Endothelial cell of umbilical vein (primary cell): Measurements from ENCODE around the gene TBC1D10B. TPM values are rescaled to one million over a fixed set of nuclear protein-coding genes. Genes with fewer than 3 reads are reported as not detected.

Experiments used
- BruUV-seq: library from RNA; stranded (reverse); fragments of 400-500 nt; replicated peaks from 2 replicates; lab custom pipeline; 2021; lab: Mats Ljungman, UMichigan
- CTCF ChIA-PET: fragments of 300-600, 350-600 bp; sonication (Branson Sonifier 250); formaldehyde crosslinking; loops from one replicate; lab custom pipeline; 2021; ENCODE audit warnings: antibody characterized with exemption, inconsistent platforms; lab: Charles Lee
- POLR2A ChIA-PET: fragments of 300-600, 350-600 bp; sonication (Branson Sonifier 250); formaldehyde crosslinking; loops from one replicate; lab custom pipeline; 2021; ENCODE audit warnings: antibody characterized with exemption, inconsistent platforms; lab: Charles Lee
- DNase-seq: peaks from one replicate; pipeline ENCODE4 v3.0.0-alpha.2; 2011; ENCODE audit warnings: low read depth, low spot score
- FAIRE-seq: peaks from 2 replicates; lab custom pipeline; 2011; peaks lifted over from hg19 to GRCh38; lab: Jason Lieb, UNC
- H2AFZ ChIP-seq: 2 replicates; pipeline ENCODE4 v1.6.0; 2012; ENCODE audit warnings: low read depth, low read length, control low read depth, inconsistent platforms
- H3K27ac ChIP-seq: 2 replicates; pipeline ENCODE4 v1.5.1; 2011; ENCODE audit warnings: low read depth, mild to moderate bottlenecking, control low read depth, low read length, moderate library complexity; ENCODE audit not compliant: insufficient read depth
- H3K27me3 ChIP-seq, 2 experiments: 2 replicates each; pipeline versions ENCODE4 v1.6.0 to v1.6.1; 2011; ENCODE audit warnings: low read length in 2 of 2, mixed read lengths in 1 of 2; ENCODE audit not compliant: control insufficient read depth in 2 of 2, insufficient read depth in 2 of 2
- H3K36me3 ChIP-seq, 2 experiments: 2 replicates in 1 of 2; 3 replicates in 1 of 2; pipeline ENCODE4 v1.5.1; 2011; ENCODE audit warnings: low read length in 2 of 2, mild to moderate bottlenecking in 1 of 2, moderate library complexity in 1 of 2; ENCODE audit not compliant: control insufficient read depth in 2 of 2, insufficient read depth in 2 of 2; ENCODE audit errors: extremely low read depth in 1 of 2
- H3K4me1 ChIP-seq: 3 replicates; pipeline ENCODE4 v1.5.1; 2011; ENCODE audit warnings: mild to moderate bottlenecking, low read length; ENCODE audit not compliant: control insufficient read depth, insufficient read depth; ENCODE audit errors: extremely low read depth
- H3K4me2 ChIP-seq: 2 replicates; pipeline ENCODE4 v1.6.1; 2011; ENCODE audit warnings: low read length, control low read depth, mixed read lengths; ENCODE audit not compliant: insufficient read depth
- H3K4me3 ChIP-seq, 3 experiments: fragments of 200-600 bp in 1 of 3; sonication (generic), shearing (Covaris generic) in 1 of 3; replicated peaks in 1 of 3; 2 replicates each; pipeline ENCODE4 v1.5.1; 2011 to 2016; ENCODE audit warnings: control low read depth in 3 of 3, low read length in 3 of 3, mild to moderate bottlenecking in 2 of 3, inconsistent platforms in 1 of 3, low read depth in 1 of 3, moderate library complexity in 1 of 3; ENCODE audit not compliant: insufficient read depth in 1 of 3
- H3K79me2 ChIP-seq: 2 replicates; pipeline ENCODE4 v1.6.0; 2012; ENCODE audit warnings: low read length, inconsistent platforms; ENCODE audit not compliant: control insufficient read depth, insufficient read depth
- H3K9ac ChIP-seq: replicated peaks from 2 replicates; pipeline ENCODE3; 2011; ENCODE audit warnings: low read length, control low read depth; ENCODE audit not compliant: insufficient read depth; ENCODE audit errors: extremely low read depth
- H3K9me1 ChIP-seq: replicated peaks from 3 replicates; pipeline ENCODE4 v1.6.0; 2011; ENCODE audit warnings: mild to moderate bottlenecking, low read length; ENCODE audit not compliant: control insufficient read depth, insufficient read depth; ENCODE audit errors: extremely low read depth
- H3K9me3 ChIP-seq: replicated peaks from 2 replicates; pipeline ENCODE4 v1.5.1; 2012; ENCODE audit warnings: low read length, inconsistent platforms; ENCODE audit not compliant: control insufficient read depth, insufficient read depth
- H4K20me1 ChIP-seq: replicated peaks from 2 replicates; pipeline ENCODE3; 2011; ENCODE audit warnings: mild to moderate bottlenecking, low read length; ENCODE audit not compliant: control insufficient read depth, insufficient read depth; ENCODE audit errors: extremely low read depth
- EZH2 ChIP-seq: IDR thresholded peaks from 2 replicates; pipeline ENCODE4 v1.6.1; 2012; ENCODE audit warnings: borderline replicate concordance, low read depth, mild to moderate bottlenecking, moderate library complexity, low read length, inconsistent platforms; ENCODE audit not compliant: severe bottlenecking
- FOS ChIP-seq: IDR thresholded peaks from 2 replicates; pipeline ENCODE4 v1.6.1; 2011; ENCODE audit warnings: mild to moderate bottlenecking, low read length, moderate library complexity, borderline replicate concordance; ENCODE audit not compliant: insufficient read depth
- GATA2 ChIP-seq: IDR thresholded peaks from 2 replicates; pipeline ENCODE4 v1.7.0; 2011; ENCODE audit warnings: low read depth, mild to moderate bottlenecking, moderate library complexity, mixed read lengths, low read length; ENCODE audit not compliant: insufficient read length, insufficient read depth
- JUN ChIP-seq: IDR thresholded peaks from 2 replicates; pipeline ENCODE4 v1.6.1; 2011; ENCODE audit warnings: borderline replicate concordance, low read depth; ENCODE audit not compliant: insufficient read length, insufficient read depth
- MYC ChIP-seq: IDR thresholded peaks from one replicate; pipeline ENCODE4 v1.6.1; 2011; ENCODE audit warnings: mild to moderate bottlenecking, low read depth, low read length
- POLR2A ChIP-seq: IDR thresholded peaks from 2 replicates; pipeline ENCODE4 v1.6.1; 2012; ENCODE audit warnings: low read depth, mild to moderate bottlenecking, control low read depth, low read length
- POLR2AphosphoS5 ChIP-seq: IDR thresholded peaks from 2 replicates; pipeline ENCODE4 v1.6.1; 2012; ENCODE audit warnings: low read depth, mild to moderate bottlenecking, control low read depth, low read length, moderate library complexity; ENCODE audit not compliant: insufficient read depth
- dilution Hi-C: fragments of 300-500 bp; cut with MboI; formaldehyde crosslinking; loops from one replicate; pipeline ENCODE4 v1.15.0; 2019; ENCODE audit warnings: low sequenced_read_pairs; ENCODE audit not compliant: extremely low pct_ligation_motif_present
- intact Hi-C: fragments of 100-400 bp; cut with micrococcal nuclease; formaldehyde crosslinking; loops from one replicate; pipeline ENCODE4 v1.10.0; 2022
- polyA plus RNA-seq, 4 experiments: library from polyadenylated mRNA; depleted of rRNA in 3 of 4; stranded (reverse) in 3 of 4; unstranded in 1 of 4; fragments of >200 nt; gene quantifications; 2 replicates each; pipeline versions ENCODE4 v1.2.1 to v1.2.3, GENCODE V29; 2011 to 2012; ENCODE audit warnings: missing spikeins in 1 of 4
- total RNA-seq: library from RNA; stranded (reverse); gene quantifications from 2 replicates; pipeline ENCODE4 v1.2.3, GENCODE V29; 2021
- TF ChIP-seq, protein P1 (sequence below): IDR thresholded peaks from 2 replicates; pipeline ENCODE4 v1.6.1; 2011; ENCODE audit not compliant: insufficient read depth, insufficient read length
- TF ChIP-seq, protein P2 (sequence below), 2 donors: IDR thresholded peaks; 1 replicate in 1 of 2; 2 replicates in 1 of 2; pipeline ENCODE4 v1.5.1; 2011; ENCODE audit warnings: low read length in 2 of 2, mild to moderate bottlenecking in 2 of 2, moderate library complexity in 2 of 2, control low read depth in 1 of 2, inconsistent platforms in 1 of 2, low read depth in 1 of 2; ENCODE audit not compliant: insufficient read depth in 1 of 2; ENCODE audit errors: extremely low read depth in 1 of 2

The TBC1D10B gene
- total and polyA plus RNA-seq, 2 donors (not counting 3 experiments of a cell fraction or from before 2014, with no cell fraction given): 37.0 to 63.0 TPM

DNA sequence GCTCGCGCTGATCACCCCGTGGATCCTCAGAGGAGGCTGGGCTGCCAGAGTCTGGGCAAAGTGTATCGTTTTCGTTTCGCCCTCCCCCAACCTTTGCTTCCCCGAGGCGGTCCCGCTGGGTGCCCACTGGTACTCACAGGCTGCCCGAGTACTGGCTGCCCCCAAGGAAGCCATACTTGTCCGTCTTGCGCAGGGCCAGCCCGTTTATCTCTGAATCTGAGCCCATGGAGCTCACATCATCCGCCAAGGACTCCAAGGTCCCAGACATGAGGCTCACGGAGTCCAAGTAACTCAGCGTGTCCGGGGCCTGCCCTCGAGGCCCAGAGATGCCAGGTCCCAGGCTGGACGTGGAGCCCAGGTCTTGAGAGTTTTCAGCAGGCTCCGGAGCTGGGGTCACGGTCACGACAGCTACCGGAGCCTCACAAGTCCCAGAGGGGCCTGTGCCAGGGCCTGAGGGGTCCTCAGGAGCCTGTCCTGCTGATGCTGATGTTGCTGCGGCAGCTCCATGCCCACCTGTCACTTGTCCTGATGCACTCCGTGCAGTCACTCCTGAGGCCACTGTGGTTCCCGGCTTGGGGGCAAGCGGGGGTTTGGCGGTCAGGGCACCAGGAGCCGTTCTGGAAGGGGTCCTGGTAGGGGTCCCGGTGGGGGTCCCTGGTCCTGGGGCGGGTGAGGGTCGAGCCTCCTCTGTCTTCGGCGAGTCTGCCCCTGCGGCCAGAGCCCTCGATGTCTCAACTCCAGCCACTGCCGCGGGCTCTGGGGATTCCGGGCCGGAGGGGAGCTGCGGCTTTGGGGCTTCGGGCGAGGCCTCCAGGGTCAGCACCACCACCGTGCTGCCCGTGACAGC is 980 bp downstream of the TBC1D10B start:
- no peaks in the 10 kb centered on the region for H3K27me3 ChIP-seq
- no peaks in the 10 kb centered on the region for H4K20me1 ChIP-seq
- BruUV-seq: TSS peak; percentile 12
- POLR2A ChIA-PET: interaction anchor here (0.8 kb wide), 1 partner anchor 26 kb away, joined by 3 read pairs; the partner anchor contains the start of gene ZNF48
- H3K4me1 ChIP-seq: peaks cover 24% of the 10 kb centered on the region
- H3K27ac ChIP-seq: peak overlapping the region; percentile 42
- H3K9ac ChIP-seq: peak overlapping the region; percentile 53
- no peak for TF ChIP-seq MYC
- TF ChIP-seq, protein P1, sequence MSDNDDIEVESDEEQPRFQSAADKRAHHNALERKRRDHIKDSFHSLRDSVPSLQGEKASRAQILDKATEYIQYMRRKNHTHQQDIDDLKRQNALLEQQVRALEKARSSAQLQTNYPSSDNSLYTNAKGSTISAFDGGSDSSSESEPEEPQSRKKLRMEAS: no peak
- TF ChIP-seq POLR2AphosphoS5: no peak
- no peak for TF ChIP-seq JUN
- peaks cover 6 to 10% of the 10 kb centered on the region in 2 experiments for H3K36me3 ChIP-seq
- CTCF ChIA-PET: interaction anchor here (1.0 to 3.1 kb wide), 3 partner anchors 26 to 277 kb away, joined by 3 to 12 read pairs (median 6); partner anchors contain the start of genes TBX6 and ZNF48
- H3K79me2 ChIP-seq: peaks cover 55% of the 10 kb centered on the region
- no peaks in the 10 kb centered on the region for H3K9me1 ChIP-seq
- peak overlapping the region; percentile 49 to 83 (median 70) for H3K4me3 ChIP-seq
- DNase-seq (peak; percentile 31), FAIRE-seq (no peak)
- dilution Hi-C loops (no loop called here), intact Hi-C loops (no loop called here)
- H3K4me2 ChIP-seq: peak overlapping the region; percentile 88
- no peak overlapping the region for H2AFZ ChIP-seq
- H3K9me3 ChIP-seq: no peaks in the 10 kb centered on the region

DNA sequence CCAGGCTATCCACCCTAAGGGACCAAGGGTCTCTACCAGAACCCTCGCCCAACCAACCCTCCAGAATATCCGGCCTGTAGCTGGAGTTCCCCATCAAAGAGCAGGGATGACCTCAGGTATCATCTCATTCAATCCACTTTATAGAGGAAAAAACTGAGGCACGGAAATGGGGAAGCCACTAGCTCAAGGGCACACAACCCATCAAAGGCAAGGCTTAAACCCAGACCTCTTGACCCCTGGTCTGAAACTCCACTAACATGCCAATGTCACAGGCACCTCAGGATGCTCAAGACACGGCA is 1.6 kb downstream of the TBC1D10B start:
- ChIA-PET POLR2A (interaction anchor here (0.8 kb wide), 1 partner anchor 27 kb away, joined by 3 read pairs; the partner anchor contains the start of gene ZNF48), CTCF (interaction anchor here (1.0 to 3.1 kb wide), 3 partner anchors 26 to 277 kb away, joined by 3 to 12 read pairs (median 6); partner anchors contain the start of genes TBX6 and ZNF48)
- no TSS peak for BruUV-seq
- dilution Hi-C loops (no loop called here), intact Hi-C loops (no loop called here)
- Histone ChIP-seq H3K9me1 (no peaks in the 10 kb centered on the region), H3K9ac (peak overlapping the region; percentile 53), H3K27me3 (no peaks in the 10 kb centered on the region), H3K9me3 (no peaks in the 10 kb centered on the region), H3K27ac (peak overlapping the region; percentile 42), H3K4me2 (peak overlapping the region; percentile 88), H2AFZ (no peak overlapping the region), H4K20me1 (no peaks in the 10 kb centered on the region), H3K79me2 (peaks cover 58% of the 10 kb centered on the region), H3K36me3 (peaks cover 6 to 10% of the 10 kb centered on the region in 2 experiments), H3K4me3 (peak overlapping the region; percentile 49 to 83 (median 70)), H3K4me1 (peaks cover 24% of the 10 kb centered on the region)
- TF ChIP-seq POLR2AphosphoS5: no peak
- TF ChIP-seq, protein P2, sequence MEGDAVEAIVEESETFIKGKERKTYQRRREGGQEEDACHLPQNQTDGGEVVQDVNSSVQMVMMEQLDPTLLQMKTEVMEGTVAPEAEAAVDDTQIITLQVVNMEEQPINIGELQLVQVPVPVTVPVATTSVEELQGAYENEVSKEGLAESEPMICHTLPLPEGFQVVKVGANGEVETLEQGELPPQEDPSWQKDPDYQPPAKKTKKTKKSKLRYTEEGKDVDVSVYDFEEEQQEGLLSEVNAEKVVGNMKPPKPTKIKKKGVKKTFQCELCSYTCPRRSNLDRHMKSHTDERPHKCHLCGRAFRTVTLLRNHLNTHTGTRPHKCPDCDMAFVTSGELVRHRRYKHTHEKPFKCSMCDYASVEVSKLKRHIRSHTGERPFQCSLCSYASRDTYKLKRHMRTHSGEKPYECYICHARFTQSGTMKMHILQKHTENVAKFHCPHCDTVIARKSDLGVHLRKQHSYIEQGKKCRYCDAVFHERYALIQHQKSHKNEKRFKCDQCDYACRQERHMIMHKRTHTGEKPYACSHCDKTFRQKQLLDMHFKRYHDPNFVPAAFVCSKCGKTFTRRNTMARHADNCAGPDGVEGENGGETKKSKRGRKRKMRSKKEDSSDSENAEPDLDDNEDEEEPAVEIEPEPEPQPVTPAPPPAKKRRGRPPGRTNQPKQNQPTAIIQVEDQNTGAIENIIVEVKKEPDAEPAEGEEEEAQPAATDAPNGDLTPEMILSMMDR (IDR thresholded peaks at IDR 0.05; ENCODE audit: extremely low read depth in 1 of 2, insufficient read depth in 1 of 2, low read depth in 1 of 2, low read length in 2 of 2): no peak
- TF ChIP-seq EZH2: no peak
- TF ChIP-seq GATA2: no peak
- no peak for TF ChIP-seq POLR2A
- TF ChIP-seq, protein P1: no peak
- no peak for TF ChIP-seq JUN
- no peak for TF ChIP-seq FOS
- no peak for TF ChIP-seq MYC
- FAIRE-seq (peak; percentile 8), DNase-seq (no peak)
